ENCODE data around the gene MED8. TPM values are rescaled to one million over a fixed set of nuclear protein-coding genes. Genes with fewer than 3 reads are reported as not detected.

MED8 gene
- total RNA-seq, 1 donor from 2014 or later, result 54.5 TPM

GRCh38 chr1:43365678-43366077 is 23.9 kb downstream of the MED8 start:
- Mint-ChIP-seq H3K9me3 (ENCODE audit: unreplicated experiment) (no peaks in the 10 kb centered on the region), H3K27me3 (ENCODE audit: low read depth, unreplicated experiment) (no peaks in the 10 kb centered on the region), H3K27ac (ENCODE audit: unreplicated experiment) (no peak overlapping the region), H3K4me3 (ENCODE audit: unreplicated experiment) (peak overlapping the region; percentile 91), H3K36me3 (ENCODE audit: low read depth, unreplicated experiment) (peaks cover 31% of the 10 kb centered on the region), H3K4me1 (ENCODE audit: low read depth, unreplicated experiment) (peaks cover 19% of the 10 kb centered on the region)
- FAIRE-seq, result no peak
- DNase-seq (ENCODE audit: low read depth), result no peak
- peaks cover 83% of the 10 kb centered on the region for H3K79me2 ChIP-seq (ENCODE audit: insufficient read depth, low read length)
- peak overlapping the region; percentile 89 for H3K4me2 ChIP-seq (ENCODE audit: low read length)
- peaks cover 38% of the 10 kb centered on the region for H3K36me3 ChIP-seq (ENCODE audit: insufficient read depth, low read length)
- H4K20me1 ChIP-seq (ENCODE audit: insufficient read depth, low read length), result peaks cover 49% of the 10 kb centered on the region
- H3K27me3 ChIP-seq (ENCODE audit: insufficient read depth, low read length), result no peaks in the 10 kb centered on the region
- TF ChIP-seq EZH2 (IDR thresholded peaks at IDR 0.05; ENCODE audit: insufficient read depth, low read length), result no peak
- no peak for TF ChIP-seq CTCF (IDR thresholded peaks at IDR 0.05; ENCODE audit: insufficient read depth, low read depth, low read length)
- H3K4me3 ChIP-seq (ENCODE audit: insufficient read depth, low read depth, low read length), result peak overlapping the region; percentile 69
- no peaks in the 10 kb centered on the region for H3K9me3 ChIP-seq (ENCODE audit: insufficient read depth, low read depth, low read length)
- H3K9ac ChIP-seq (ENCODE audit: low read length), result peak overlapping the region; percentile 86
- no peak overlapping the region for H2AFZ ChIP-seq (ENCODE audit: low read depth, low read length)
- no peak overlapping the region for H3K27ac ChIP-seq (ENCODE audit: low read depth, low read length)
- peaks cover 36% of the 10 kb centered on the region for H3K4me1 ChIP-seq (ENCODE audit: insufficient read depth, low read length)

- peaks cover 32% of the 10 kb centered on the region for H3K36me3 Mint-ChIP-seq (ENCODE audit: low read depth, unreplicated experiment)
- no peaks in the 10 kb centered on the region for H3K9me3 ChIP-seq (ENCODE audit: insufficient read depth, low read depth, low read length)
- H3K4me3 ChIP-seq (ENCODE audit: insufficient read depth, low read depth, low read length), result no peak overlapping the region
- H3K4me2 ChIP-seq (ENCODE audit: low read length), result no peak overlapping the region
- no peaks in the 10 kb centered on the region for H3K27me3 ChIP-seq (ENCODE audit: insufficient read depth, low read length)
- H3K27ac Mint-ChIP-seq (ENCODE audit: unreplicated experiment), result no peak overlapping the region
- FAIRE-seq (no peak), DNase-seq (ENCODE audit: low read depth) (no peak)
- H3K27me3 Mint-ChIP-seq (ENCODE audit: low read depth, unreplicated experiment), result no peaks in the 10 kb centered on the region
- no peaks in the 10 kb centered on the region for H3K9me3 Mint-ChIP-seq (ENCODE audit: unreplicated experiment)
- H3K79me2 ChIP-seq (ENCODE audit: insufficient read depth, low read length), result peaks cover 94% of the 10 kb centered on the region
- no peak overlapping the region for H2AFZ ChIP-seq (ENCODE audit: low read depth, low read length)
- H3K4me1 ChIP-seq (ENCODE audit: insufficient read depth, low read length), result peaks cover 50% of the 10 kb centered on the region
- H3K9ac ChIP-seq (ENCODE audit: low read length), result no peak overlapping the region
- peaks cover 45% of the 10 kb centered on the region for H3K36me3 ChIP-seq (ENCODE audit: insufficient read depth, low read length)
- TF ChIP-seq EZH2 (IDR thresholded peaks at IDR 0.05; ENCODE audit: insufficient read depth, low read length), result no peak
- no peak for TF ChIP-seq CTCF (IDR thresholded peaks at IDR 0.05; ENCODE audit: insufficient read depth, low read depth, low read length)
- no peak overlapping the region for H3K27ac ChIP-seq (ENCODE audit: low read depth, low read length)
- peaks cover 64% of the 10 kb centered on the region for H4K20me1 ChIP-seq (ENCODE audit: insufficient read depth, low read length)
- no peak overlapping the region for H3K4me3 Mint-ChIP-seq (ENCODE audit: unreplicated experiment)
- peaks cover 21% of the 10 kb centered on the region for H3K4me1 Mint-ChIP-seq (ENCODE audit: low read depth, unreplicated experiment)
Observed at GRCh38 chr1:43363935-43364525, 25.6 kb downstream of the MED8 start.

GRCh38 chr1:43363283-43363934 is 26.2 kb downstream of the MED8 start:
- Histone ChIP-seq H2AFZ (ENCODE audit: low read depth, low read length) (no peak overlapping the region), H3K9me3 (ENCODE audit: insufficient read depth, low read depth, low read length) (no peaks in the 10 kb centered on the region), H3K4me1 (ENCODE audit: insufficient read depth, low read length) (peaks cover 44% of the 10 kb centered on the region), H4K20me1 (ENCODE audit: insufficient read depth, low read length) (peaks cover 64% of the 10 kb centered on the region), H3K4me3 (ENCODE audit: insufficient read depth, low read depth, low read length) (no peak overlapping the region), H3K9ac (ENCODE audit: low read length) (no peak overlapping the region), H3K27me3 (ENCODE audit: insufficient read depth, low read length) (no peaks in the 10 kb centered on the region), H3K27ac (ENCODE audit: low read depth, low read length) (no peak overlapping the region), H3K79me2 (ENCODE audit: insufficient read depth, low read length) (peaks cover 91% of the 10 kb centered on the region), H3K4me2 (ENCODE audit: low read length) (no peak overlapping the region), H3K36me3 (ENCODE audit: insufficient read depth, low read length) (peaks cover 45% of the 10 kb centered on the region)
- DNase-seq (ENCODE audit: low read depth) (no peak), FAIRE-seq (no peak)
- H3K36me3 Mint-ChIP-seq (ENCODE audit: low read depth, unreplicated experiment), result peaks cover 32% of the 10 kb centered on the region
- no peaks in the 10 kb centered on the region for H3K9me3 Mint-ChIP-seq (ENCODE audit: unreplicated experiment)
- no peak for TF ChIP-seq CTCF (IDR thresholded peaks at IDR 0.05; ENCODE audit: insufficient read depth, low read depth, low read length)
- no peak for TF ChIP-seq EZH2 (IDR thresholded peaks at IDR 0.05; ENCODE audit: insufficient read depth, low read length)
- no peak overlapping the region for H3K27ac Mint-ChIP-seq (ENCODE audit: unreplicated experiment)
- H3K4me1 Mint-ChIP-seq (ENCODE audit: low read depth, unreplicated experiment), result peaks cover 18% of the 10 kb centered on the region
- H3K4me3 Mint-ChIP-seq (ENCODE audit: unreplicated experiment), result no peak overlapping the region
- H3K27me3 Mint-ChIP-seq (ENCODE audit: low read depth, unreplicated experiment), result no peaks in the 10 kb centered on the region

Measured in astrocyte (in vitro differentiated cells and primary cell).